Measurements from ENCODE around the gene PPP1R36. TPM values are rescaled to one million over a fixed set of nuclear protein-coding genes. Genes with fewer than 3 reads are reported as not detected.

The PPP1R36 gene
- total and polyA plus RNA-seq, 2 of the 13 experiments (the other 11 are each of a cell fraction or from before 2014, with no cell fraction given) = 0.11 to 0.17 TPM

DNA sequence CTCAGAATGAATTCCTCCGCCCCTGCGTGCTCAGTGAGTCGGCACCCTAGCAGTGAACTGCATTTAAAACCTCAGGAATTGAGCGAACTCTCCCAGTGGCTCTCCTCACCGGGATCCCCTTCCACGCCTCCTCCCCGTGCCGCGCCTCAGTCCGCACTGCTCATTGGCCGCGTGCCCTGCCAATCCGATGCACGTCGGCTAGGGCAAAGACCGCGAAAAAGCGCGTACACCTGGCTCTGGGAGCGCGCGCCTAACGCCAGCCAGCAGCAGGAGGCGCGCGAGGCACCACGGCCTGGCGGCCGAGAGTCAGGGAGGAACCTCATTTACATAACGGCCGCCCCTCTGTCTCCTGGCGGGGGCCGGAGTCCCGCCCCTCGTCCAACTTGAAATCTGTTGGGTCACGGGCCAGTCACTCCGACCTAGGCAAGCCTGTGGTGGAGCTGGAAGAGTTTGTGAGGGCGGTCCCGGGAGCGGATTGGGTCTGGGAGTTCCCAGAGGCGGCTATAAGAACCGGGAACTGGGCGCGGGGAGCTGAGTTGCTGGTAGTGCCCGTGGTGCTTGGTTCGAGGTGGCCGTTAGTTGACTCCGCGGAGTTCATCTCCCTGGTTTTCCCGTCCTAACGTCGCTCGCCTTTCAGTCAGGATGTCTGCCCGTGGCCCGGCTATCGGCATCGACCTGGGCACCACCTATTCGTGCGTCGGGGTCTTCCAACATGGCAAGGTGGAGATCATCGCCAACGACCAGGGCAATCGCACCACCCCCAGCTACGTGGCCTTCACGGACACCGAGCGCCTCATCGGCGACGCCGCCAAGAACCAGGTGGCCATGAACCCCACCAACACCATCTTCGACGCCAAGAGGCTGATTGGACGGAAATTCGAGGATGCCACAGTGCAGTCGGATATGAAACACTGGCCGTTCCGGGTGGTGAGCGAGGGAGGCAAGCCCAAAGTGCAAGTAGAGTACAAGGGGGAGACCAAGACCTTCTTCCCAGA is 9.3 kb upstream of the PPP1R36 start, which contains the start of gene HSPA2 (continued):
- TF ChIP-seq, protein P1, sequence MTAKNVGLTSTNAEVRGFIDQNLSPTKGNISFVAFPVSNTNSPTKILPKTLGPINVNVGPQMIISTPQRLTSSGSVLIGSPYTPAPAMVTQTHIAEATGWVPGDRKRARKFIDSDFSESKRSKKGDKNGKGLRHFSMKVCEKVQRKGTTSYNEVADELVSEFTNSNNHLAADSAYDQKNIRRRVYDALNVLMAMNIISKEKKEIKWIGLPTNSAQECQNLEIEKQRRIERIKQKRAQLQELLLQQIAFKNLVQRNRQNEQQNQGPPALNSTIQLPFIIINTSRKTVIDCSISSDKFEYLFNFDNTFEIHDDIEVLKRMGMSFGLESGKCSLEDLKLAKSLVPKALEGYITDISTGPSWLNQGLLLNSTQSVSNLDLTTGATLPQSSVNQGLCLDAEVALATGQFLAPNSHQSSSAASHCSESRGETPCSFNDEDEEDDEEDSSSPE (CRISPR knock-in tag; IDR thresholded peaks at IDR 0.05) = peak; percentile 96
- TF ChIP-seq MXI1 (IDR thresholded peaks at IDR 0.05; ENCODE audit: borderline replicate concordance, low read depth, low read length) (peak; percentile 25; the same call in 1 of the 3 replicates), STAG1 (CRISPR knock-in tag; IDR thresholded peaks at IDR 0.05) (peak; percentile 61), JUN (CRISPR knock-in tag; IDR thresholded peaks at IDR 0.05) (peak; percentile 32; the same call in 1 of the 2 replicates), ZIK1 (CRISPR knock-in tag; IDR thresholded peaks at IDR 0.05; ENCODE audit: borderline replicate concordance, low read depth) (no peak), SCMH1 (CRISPR knock-in tag; IDR thresholded peaks at IDR 0.05; ENCODE audit: borderline replicate concordance) (no peak), SMC3 (IDR thresholded peaks at IDR 0.05; ENCODE audit: low read length) (peak; percentile 11; the same call in 1 of the 2 replicates), ZNF562 (CRISPR knock-in tag; IDR thresholded peaks at IDR 0.05; ENCODE audit: borderline replicate concordance) (no peak), ZNF251 (CRISPR knock-in tag; IDR thresholded peaks at IDR 0.05) (no peak; the same call in 1 of the 2 replicates), ZMYM4 (CRISPR knock-in tag; IDR thresholded peaks at IDR 0.05) (peak; percentile 95), SP2 (CRISPR knock-in tag; IDR thresholded peaks at IDR 0.05) (peak; percentile 97)
- TF ChIP-seq, protein P2, sequence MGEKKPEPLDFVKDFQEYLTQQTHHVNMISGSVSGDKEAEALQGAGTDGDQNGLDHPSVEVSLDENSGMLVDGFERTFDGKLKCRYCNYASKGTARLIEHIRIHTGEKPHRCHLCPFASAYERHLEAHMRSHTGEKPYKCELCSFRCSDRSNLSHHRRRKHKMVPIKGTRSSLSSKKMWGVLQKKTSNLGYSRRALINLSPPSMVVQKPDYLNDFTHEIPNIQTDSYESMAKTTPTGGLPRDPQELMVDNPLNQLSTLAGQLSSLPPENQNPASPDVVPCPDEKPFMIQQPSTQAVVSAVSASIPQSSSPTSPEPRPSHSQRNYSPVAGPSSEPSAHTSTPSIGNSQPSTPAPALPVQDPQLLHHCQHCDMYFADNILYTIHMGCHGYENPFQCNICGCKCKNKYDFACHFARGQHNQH (CRISPR knock-in tag; IDR thresholded peaks at IDR 0.05) = peak; percentile 68; the same call in 1 of the 2 replicates
- TF ChIP-seq, protein P3, sequence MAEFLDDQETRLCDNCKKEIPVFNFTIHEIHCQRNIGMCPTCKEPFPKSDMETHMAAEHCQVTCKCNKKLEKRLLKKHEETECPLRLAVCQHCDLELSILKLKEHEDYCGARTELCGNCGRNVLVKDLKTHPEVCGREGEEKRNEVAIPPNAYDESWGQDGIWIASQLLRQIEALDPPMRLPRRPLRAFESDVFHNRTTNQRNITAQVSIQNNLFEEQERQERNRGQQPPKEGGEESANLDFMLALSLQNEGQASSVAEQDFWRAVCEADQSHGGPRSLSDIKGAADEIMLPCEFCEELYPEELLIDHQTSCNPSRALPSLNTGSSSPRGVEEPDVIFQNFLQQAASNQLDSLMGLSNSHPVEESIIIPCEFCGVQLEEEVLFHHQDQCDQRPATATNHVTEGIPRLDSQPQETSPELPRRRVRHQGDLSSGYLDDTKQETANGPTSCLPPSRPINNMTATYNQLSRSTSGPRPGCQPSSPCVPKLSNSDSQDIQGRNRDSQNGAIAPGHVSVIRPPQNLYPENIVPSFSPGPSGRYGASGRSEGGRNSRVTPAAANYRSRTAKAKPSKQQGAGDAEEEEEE (CRISPR knock-in tag; IDR thresholded peaks at IDR 0.05; ENCODE audit: borderline replicate concordance) = no peak
- TF ChIP-seq, protein P4, sequence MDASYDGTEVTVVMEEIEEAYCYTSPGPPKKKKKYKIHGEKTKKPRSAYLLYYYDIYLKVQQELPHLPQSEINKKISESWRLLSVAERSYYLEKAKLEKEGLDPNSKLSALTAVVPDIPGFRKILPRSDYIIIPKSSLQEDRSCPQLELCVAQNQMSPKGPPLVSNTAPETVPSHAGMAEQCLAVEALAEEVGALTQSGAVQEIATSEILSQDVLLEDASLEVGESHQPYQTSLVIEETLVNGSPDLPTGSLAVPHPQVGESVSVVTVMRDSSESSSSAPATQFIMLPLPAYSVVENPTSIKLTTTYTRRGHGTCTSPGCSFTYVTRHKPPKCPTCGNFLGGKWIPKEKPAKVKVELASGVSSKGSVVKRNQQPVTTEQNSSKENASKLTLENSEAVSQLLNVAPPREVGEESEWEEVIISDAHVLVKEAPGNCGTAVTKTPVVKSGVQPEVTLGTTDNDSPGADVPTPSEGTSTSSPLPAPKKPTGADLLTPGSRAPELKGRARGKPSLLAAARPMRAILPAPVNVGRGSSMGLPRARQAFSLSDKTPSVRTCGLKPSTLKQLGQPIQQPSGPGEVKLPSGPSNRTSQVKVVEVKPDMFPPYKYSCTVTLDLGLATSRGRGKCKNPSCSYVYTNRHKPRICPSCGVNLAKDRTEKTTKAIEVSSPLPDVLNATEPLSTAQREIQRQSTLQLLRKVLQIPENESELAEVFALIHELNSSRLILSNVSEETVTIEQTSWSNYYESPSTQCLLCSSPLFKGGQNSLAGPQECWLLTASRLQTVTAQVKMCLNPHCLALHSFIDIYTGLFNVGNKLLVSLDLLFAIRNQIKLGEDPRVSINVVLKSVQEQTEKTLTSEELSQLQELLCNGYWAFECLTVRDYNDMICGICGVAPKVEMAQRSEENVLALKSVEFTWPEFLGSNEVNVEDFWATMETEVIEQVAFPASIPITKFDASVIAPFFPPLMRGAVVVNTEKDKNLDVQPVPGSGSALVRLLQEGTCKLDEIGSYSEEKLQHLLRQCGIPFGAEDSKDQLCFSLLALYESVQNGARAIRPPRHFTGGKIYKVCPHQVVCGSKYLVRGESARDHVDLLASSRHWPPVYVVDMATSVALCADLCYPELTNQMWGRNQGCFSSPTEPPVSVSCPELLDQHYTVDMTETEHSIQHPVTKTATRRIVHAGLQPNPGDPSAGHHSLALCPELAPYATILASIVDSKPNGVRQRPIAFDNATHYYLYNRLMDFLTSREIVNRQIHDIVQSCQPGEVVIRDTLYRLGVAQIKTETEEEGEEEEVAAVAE (CRISPR knock-in tag; IDR thresholded peaks at IDR 0.05; ENCODE audit: borderline replicate concordance) = no peak
- TF ChIP-seq, protein P5, sequence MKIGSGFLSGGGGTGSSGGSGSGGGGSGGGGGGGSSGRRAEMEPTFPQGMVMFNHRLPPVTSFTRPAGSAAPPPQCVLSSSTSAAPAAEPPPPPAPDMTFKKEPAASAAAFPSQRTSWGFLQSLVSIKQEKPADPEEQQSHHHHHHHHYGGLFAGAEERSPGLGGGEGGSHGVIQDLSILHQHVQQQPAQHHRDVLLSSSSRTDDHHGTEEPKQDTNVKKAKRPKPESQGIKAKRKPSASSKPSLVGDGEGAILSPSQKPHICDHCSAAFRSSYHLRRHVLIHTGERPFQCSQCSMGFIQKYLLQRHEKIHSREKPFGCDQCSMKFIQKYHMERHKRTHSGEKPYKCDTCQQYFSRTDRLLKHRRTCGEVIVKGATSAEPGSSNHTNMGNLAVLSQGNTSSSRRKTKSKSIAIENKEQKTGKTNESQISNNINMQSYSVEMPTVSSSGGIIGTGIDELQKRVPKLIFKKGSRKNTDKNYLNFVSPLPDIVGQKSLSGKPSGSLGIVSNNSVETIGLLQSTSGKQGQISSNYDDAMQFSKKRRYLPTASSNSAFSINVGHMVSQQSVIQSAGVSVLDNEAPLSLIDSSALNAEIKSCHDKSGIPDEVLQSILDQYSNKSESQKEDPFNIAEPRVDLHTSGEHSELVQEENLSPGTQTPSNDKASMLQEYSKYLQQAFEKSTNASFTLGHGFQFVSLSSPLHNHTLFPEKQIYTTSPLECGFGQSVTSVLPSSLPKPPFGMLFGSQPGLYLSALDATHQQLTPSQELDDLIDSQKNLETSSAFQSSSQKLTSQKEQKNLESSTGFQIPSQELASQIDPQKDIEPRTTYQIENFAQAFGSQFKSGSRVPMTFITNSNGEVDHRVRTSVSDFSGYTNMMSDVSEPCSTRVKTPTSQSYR (CRISPR knock-in tag; IDR thresholded peaks at IDR 0.05; ENCODE audit: borderline replicate concordance) = no peak

All from HepG2 (cell line).